ENCODE results near the gene RPLP1.

DNA sequence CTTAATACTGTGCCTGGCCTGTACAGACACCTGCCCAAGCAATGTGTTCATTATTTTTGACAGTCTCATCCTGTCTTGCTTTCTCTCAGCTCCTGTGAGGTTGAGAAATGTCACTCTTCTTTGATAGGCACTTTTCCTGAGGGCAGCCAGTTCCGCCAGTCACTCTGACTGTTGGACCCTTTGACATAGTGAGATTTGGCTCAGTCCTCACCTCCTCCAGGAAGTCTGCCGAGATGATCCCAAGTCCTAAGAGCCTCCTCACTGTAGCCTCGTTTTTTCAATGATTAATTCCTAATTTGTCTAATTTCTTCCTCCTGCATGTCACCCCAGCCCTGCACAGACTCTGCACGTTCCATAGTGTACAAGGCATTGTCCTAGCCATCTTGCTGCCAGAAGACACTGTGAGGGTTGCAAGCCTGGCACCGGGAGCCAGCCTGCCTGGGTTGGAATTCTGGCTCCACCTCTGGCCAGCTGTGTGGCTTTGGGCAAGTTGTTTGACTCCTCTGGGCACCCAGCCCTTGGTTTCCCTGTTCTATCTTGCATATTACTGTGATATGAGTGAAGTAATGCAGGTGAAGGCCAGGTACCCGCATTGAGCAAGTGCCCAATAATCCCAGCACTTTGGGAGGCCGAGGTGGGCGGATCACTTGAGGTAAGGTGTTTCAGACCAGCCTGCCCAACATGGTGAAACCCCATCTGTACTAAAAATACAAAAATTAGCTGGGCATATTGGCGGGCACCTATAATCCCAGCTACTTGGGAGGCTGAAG is 24.3 kb downstream of the RPLP1 start:
- TF ChIP-seq, protein P1, sequence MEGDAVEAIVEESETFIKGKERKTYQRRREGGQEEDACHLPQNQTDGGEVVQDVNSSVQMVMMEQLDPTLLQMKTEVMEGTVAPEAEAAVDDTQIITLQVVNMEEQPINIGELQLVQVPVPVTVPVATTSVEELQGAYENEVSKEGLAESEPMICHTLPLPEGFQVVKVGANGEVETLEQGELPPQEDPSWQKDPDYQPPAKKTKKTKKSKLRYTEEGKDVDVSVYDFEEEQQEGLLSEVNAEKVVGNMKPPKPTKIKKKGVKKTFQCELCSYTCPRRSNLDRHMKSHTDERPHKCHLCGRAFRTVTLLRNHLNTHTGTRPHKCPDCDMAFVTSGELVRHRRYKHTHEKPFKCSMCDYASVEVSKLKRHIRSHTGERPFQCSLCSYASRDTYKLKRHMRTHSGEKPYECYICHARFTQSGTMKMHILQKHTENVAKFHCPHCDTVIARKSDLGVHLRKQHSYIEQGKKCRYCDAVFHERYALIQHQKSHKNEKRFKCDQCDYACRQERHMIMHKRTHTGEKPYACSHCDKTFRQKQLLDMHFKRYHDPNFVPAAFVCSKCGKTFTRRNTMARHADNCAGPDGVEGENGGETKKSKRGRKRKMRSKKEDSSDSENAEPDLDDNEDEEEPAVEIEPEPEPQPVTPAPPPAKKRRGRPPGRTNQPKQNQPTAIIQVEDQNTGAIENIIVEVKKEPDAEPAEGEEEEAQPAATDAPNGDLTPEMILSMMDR (conservative IDR thresholded peaks at IDR 0.05 in 1 of 2, IDR thresholded peaks at IDR 0.05 in 1 of 2; ENCODE audit: low read depth in 1 of 2, low read length in 2 of 2): no peak
- no peak for TF ChIP-seq EZH2 (IDR thresholded peaks at IDR 0.05; ENCODE audit: low read length, missing control alignments)
